GM13976 (cell line): ENCODE measurements around the gene FOXN3.

Source experiments
- DNase-seq: peaks from one replicate; pipeline ENCODE4 v3.0.0; 2012; ENCODE audit warnings: low spot score
- CTCF ChIP-seq: IDR thresholded peaks from 2 replicates; pipeline ENCODE4 v1.5.1; 2012; ENCODE audit warnings: borderline replicate concordance, mild to moderate bottlenecking; ENCODE audit not compliant: insufficient read depth; ENCODE audit errors: extremely low read depth, missing control alignments, control extremely low read depth
- in situ Hi-C: fragments of 300-500 bp; cut with MboI; formaldehyde crosslinking; loops from one replicate; pipeline ENCODE4 v1.12.0; 2022; ENCODE audit warnings: low sequenced_read_pairs, mixed read lengths, inconsistent platforms; ENCODE audit not compliant: unreplicated experiment

The FOXN3 gene

GRCh38 chr14:89315493-89316470 is 101.3 kb downstream of the FOXN3 start:
- no peak for DNase-seq
- in situ Hi-C loops, result no loop called here
- no peak for TF ChIP-seq CTCF

- no peak for DNase-seq
- no peak for TF ChIP-seq CTCF
- in situ Hi-C loops, result no loop called here
Observed at GRCh38 chr14:89314274-89314673, 102.8 kb downstream of the FOXN3 start.

GRCh38 chr14:89312932-89313331 is 104.1 kb downstream of the FOXN3 start:
- DNase-seq, result no peak
- in situ Hi-C loops, result no loop called here
- TF ChIP-seq CTCF, result no peak

GRCh38 chr14:89310211-89310610 is 106.8 kb downstream of the FOXN3 start:
- no peak for TF ChIP-seq CTCF
- in situ Hi-C loops, result no loop called here
- DNase-seq, result no peak

GRCh38 chr14:89309670-89310177 is 107.3 kb downstream of the FOXN3 start:
- in situ Hi-C loops, result no loop called here
- TF ChIP-seq CTCF, result no peak
- no peak for DNase-seq

- peak; percentile 57 for DNase-seq
- in situ Hi-C loops, result no loop called here
- peak; percentile 38 for TF ChIP-seq CTCF
Observed at GRCh38 chr14:89308232-89308959, 108.6 kb downstream of the FOXN3 start.
